Activated CD4-positive, alpha-beta T cell treated with anti-CD3 and anti-CD28 coated beads, Interleukin-2, Interleukin-4, amounts not matched to agents 100 ng/mL and 50 ng/mL, durations not matched to agents 16 hours and 8 hours (primary cell): ENCODE results near the gene FAM181A.

ENCODE experiments used
- DNase-seq: peaks from one replicate; pipeline ENCODE4 v3.0.0-alpha.2; 2020; ENCODE audit warnings: low spot score

Gene FAM181A

GRCh38 chr14:93903342-93904184 is 23.6 kb upstream of the FAM181A start:
- no peak for DNase-seq

- DNase-seq, result no peak
Measured at GRCh38 chr14:93905623-93906022, 21.5 kb upstream of the FAM181A start.

- peak; percentile 79 for DNase-seq
Measured at GRCh38 chr14:93906341-93907329, 20.5 kb upstream of the FAM181A start.

DNA sequence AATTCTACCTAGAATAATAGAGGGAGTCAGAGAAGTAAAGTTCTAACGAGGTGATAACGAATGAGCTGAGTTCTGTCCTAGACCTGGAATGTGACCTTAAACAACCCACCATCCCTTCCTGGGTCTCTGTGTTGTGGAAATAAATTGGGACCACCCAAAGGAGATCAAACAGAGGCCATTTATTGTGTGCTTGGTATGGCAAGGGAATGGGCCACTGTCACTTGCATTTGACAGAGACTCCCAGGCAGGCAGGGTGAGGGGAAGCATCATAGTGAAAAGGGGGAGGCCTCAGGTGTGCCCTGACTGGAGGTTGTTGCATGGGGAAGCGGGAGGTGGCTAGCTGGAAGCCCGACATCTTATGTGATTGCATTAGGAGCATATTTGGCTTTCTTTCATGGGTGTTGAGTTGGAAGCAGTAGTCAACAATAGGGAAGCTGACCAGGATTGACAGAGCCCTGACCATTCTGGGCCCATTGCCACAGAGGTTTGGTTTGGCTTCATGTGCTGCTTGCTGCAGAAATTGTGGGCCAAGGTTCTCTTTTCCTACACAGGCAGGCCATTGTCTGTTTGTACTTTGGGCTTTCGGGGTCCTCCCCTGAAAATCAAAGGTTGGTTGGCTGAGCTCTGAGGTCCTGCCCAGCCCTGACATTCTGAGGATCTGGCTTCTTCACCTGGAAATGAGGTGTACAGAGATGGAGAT is 17.6 kb upstream of the FAM181A start:
- no peak for DNase-seq

DNA sequence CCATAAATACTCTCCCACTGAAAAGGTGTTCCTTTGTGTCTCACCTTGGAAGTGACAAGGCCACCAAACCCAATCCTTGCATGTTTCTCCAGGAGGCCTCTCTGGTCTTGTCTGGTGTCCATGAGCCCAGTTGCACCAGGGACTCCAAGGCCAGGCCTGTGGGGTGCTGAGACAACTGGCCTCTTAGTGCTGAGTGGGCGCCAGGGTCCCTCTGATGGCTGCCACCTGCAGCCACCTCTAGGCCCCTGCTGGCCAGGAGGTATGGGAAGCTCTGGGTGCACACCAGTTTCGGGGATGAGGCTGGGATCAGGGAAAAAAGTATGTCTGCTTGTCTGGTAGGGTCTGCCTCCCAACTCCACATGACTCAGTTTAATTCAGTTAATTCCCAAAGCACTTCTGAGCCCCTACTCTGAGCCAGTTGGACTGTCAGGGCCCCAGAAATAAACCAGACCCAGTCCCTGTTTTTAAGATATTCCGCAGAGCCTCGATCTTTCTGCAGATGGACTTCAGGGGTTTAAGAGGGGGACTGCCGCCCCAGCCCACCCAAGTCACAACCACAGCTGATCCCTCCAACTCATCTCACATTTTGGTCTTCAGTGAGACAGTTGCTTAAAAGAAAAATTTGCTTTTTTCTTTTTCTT is 15.0 kb upstream of the FAM181A start:
- DNase-seq, result no peak

DNA sequence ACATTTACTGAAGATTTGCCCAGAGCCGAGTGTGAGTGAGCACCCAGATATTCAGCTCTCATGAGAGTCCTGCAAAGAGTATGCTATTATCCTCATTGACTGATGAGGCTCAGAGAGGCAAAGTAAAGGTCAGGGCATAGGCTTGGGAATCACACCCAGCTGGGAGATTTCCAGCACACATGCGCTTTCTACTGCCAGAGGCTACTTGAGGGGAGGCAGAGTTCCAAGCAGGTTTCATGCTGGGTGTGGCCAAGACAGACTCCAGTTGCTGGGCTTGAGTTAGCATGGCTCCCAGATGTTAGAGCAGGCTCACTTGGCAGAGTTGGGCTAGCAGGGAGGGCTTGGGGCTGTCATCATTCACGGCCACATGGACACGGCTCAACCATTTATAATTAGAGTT is 14.4 kb upstream of the FAM181A start:
- no peak for DNase-seq

GRCh38 chr14:93914278-93914677 is 12.9 kb upstream of the FAM181A start:
- peak; percentile 55 for DNase-seq

DNA sequence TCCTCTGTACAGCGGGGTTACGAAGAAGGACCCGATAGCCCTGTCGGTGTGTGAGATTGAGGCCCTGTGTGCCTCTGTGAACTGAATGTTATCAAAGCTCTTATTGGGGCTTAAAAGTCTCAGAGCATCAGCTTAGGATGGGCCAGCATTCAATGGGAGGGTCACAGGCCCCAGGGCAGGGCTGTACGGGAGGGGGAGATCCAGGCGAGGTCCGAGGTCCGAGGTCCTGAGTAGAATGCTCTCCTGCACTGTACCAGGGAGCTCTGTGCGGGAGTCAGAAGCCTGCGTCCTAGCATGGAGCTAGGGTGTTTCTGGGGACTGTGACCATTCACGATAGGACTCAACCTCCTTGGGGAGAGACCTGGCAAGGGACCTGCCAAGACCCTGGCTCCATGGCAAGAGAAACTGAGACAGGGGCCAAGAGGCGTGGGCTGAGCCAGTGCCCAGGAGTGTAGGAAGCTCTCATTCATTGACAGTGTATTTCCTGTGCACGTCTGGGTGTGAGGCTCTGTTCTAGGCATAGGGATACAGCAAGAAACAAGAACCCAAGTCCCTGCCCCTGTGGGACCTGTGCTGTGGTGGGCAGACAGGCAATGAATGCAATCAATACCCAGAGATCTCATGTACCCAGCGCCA is 12.0 kb upstream of the FAM181A start:
- DNase-seq, result no peak

DNA sequence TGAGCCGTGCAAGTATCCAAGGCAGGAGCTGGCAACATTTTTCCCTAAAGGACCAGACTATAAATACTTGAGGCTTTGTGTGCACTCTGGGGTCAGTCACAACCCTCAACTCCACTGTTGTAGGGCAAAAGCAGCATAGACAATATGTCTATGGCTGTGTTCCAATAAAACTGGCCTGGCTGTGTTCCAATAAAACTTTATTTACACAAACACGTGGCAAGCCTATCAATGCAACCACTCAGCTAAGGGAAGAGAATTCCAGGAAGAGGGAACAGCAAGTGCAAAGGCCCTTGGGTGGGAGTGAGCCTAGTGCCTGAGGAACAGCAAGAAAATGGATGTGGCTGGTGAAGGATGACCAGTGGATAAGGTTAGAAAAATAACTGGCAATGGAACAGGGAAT is 11.3 kb upstream of the FAM181A start:
- no peak for DNase-seq

- DNase-seq, result no peak
Measured at GRCh38 chr14:93916498-93916897, 10.6 kb upstream of the FAM181A start.

- DNase-seq, result no peak
Measured at GRCh38 chr14:93917141-93917540, 10.0 kb upstream of the FAM181A start.

DNA sequence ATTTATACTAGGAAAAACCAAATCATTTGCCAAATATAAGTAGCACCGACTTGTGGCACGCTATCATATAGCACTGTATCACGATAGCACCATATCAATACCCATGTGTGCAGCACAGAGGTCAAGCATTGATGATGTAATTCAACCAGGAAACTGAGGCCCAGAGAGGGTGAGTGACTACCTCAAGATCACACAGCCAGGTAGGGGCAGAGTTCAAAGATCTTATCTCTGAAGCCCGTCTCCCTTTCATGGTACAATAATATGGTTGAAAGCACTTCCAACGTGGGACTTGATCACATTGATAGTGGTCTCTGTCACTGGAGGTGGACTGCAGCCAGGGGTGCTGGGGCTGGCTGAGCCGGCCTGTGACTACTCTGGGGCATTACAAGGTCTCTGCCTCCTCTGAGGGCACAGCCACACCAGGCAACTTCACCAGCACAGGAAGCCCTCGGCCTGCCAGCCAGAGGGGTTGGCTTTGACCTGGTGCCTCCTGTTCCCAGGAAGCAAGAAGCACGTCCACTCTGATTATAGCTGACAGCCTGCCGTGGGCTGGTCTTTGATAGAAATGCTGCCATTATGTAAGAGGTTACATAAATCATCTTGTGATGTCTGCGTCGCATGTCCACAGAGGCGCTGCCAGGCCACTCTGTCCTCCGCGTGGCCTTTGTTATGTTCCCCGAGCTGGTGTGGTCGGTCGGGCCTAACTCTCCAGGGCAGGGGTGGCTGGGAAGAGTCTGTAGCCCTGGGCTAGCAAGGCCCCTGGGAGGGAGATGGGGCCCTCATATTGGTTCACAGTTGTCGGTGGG is 5.9 kb upstream of the FAM181A start:
- DNase-seq, result no peak

DNA sequence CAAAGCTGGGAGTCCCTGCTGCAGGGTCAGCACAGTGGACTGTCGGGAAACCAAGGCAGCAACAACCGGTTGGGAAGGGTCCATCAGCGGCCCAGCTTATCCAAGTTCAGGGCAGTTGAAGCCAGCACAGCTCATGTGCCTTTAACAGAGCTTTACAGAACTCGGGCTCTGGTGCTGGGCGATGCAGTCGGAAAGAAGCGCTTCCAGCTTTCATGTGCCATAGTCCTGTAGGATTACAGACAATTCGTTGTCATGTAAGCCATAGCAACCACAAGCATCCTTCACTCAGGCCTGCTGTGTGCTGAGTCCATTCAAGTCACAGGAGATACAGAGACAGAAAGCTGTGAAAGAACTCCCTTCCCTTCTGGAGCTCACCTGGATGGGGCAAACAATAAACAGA is 3.5 kb upstream of the FAM181A start:
- no peak for DNase-seq

DNA sequence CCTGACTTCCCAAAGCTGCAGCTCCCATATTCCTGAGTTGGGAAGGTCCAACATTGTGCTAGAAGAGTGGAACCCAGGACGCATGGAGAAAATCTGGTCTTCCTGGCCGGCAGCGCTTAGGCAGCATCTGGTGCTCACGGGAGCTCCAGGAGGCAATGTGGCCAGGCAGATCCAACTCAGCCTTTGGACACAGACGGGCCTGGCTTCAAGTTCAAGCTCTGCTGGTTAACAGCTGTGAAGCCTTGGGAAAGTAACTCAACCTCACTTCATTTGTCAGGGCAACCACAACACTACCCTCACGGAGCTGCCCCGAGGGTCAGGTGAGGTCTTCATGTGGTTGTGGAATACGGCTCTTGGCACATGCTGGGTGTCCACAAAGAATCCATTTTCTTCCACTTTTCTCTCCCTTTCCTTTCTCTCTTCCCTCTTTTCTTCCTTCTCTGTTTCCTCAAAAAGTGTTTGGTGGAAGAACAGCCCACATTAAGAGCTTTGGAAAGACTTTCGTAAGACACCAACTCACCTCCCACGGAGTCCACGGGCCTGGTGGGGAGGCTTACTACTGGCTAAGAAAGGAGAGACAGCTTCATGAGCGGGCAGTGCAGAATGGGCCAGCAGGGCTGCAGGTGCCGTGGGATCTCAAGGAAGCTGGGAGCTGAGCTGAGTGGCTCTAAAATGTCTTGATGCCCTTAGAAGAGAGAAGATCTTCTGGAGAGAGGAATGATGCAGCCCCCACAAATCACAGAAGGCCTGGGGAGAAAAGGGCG is 2.4 kb upstream of the FAM181A start:
- no peak for DNase-seq

GRCh38 chr14:93925374-93925895 is 1.7 kb upstream of the FAM181A start:
- no peak for DNase-seq

- no peak for DNase-seq
Measured at GRCh38 chr14:93926245-93926872, 785 bp upstream of the FAM181A start.

- DNase-seq, result no peak
Measured at GRCh38 chr14:93927800-93928145, 629 bp downstream of the FAM181A start.

DNA sequence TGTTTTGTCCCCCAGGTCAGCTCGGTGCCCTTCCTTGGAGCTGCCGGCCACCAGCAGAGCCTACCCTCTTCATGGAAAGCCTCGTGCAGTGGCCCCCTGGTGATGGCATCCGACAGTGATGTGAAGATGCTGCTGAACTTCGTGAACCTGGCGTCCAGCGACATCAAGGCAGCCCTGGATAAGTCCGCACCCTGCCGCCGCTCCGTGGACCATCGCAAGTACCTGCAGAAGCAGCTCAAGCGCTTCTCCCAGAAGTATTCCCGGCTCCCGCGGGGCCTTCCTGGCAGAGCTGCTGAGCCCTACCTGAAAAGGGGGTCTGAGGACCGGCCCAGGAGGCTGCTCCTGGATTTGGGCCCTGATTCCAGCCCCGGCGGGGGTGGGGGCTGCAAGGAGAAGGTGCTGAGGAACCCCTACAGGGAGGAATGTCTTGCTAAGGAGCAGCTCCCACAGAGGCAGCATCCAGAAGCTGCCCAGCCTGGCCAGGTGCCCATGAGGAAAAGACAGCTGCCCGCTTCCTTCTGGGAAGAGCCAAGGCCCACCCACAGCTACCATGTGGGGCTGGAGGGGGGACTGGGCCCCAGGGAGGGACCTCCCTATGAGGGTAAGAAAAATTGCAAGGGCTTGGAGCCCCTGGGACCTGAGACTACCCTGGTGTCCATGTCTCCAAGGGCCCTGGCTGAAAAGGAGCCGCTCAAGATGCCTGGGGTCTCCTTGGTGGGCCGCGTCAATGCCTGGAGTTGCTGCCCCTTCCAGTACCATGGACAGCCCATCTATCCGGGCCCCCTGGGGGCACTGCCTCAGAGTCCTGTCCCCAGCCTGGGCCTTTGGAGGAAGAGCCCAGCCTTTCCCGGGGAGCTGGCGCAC is 1.3 kb downstream of the FAM181A start:
- no peak for DNase-seq
